ENCODE results near the gene CHMP6. TPM values are rescaled to one million over a fixed set of nuclear protein-coding genes. Genes with fewer than 3 reads are reported as not detected.

Gene CHMP6
- total and polyA plus RNA-seq, 12 donors: 7.8 to 35.3 (median 25.8) TPM

GRCh38 chr17:80981929-80982425 is 9.7 kb upstream of the CHMP6 start:
- intact Hi-C loops (cut with DNase I): loop anchor here (2.0 to 5.0 kb wide), 2 partner anchors 555 kb away; no protein-coding TSS in a partner anchor
- Histone ChIP-seq H3K36me3 (replicated peaks in 1 of 2) (no peaks in the 10 kb centered on the region), H3K27me3 (no peaks in the 10 kb centered on the region), H3K4me3 (no peak overlapping the region), H3K9me3 (replicated peaks in 1 of 3) (no peaks in the 10 kb centered on the region), H3K27ac (no peak overlapping the region), H3K4me1 (replicated peaks in 1 of 2) (peaks cover 4 to 8% of the 10 kb centered on the region in 2 donors)
- TF ChIP-seq CTCF (IDR thresholded peaks at IDR 0.05) (no peak), POLR2A (IDR thresholded peaks at IDR 0.05) (no peak)
- 63 to 67% (median 65%) methylated on average over 8 to 17 of the region's 17 CpGs for WGBS, 4 donors
- DNase-seq: no peak

GRCh38 chr17:80982426-80982974 is 9.1 kb upstream of the CHMP6 start:
- no peaks in the 10 kb centered on the region for H3K36me3 ChIP-seq (replicated peaks in 1 of 2)
- H3K27ac ChIP-seq: no peak overlapping the region
- H3K4me3 ChIP-seq: no peak overlapping the region
- intact Hi-C loops (cut with DNase I): loop anchor here in 1 of 2 donors (5.0 kb wide), 1 partner anchor 555 kb away; no protein-coding TSS in a partner anchor
- DNase-seq: no peak
- H3K4me1 ChIP-seq (replicated peaks in 1 of 2): peaks cover 4 to 8% of the 10 kb centered on the region in 2 donors
- H3K27me3 ChIP-seq: no peaks in the 10 kb centered on the region
- 73 to 86% (median 83%) methylated on average over 9 to 17 of the region's 17 CpGs for WGBS, 4 donors
- TF ChIP-seq POLR2A (IDR thresholded peaks at IDR 0.05): no peak
- no peak for TF ChIP-seq CTCF (IDR thresholded peaks at IDR 0.05)
- no peaks in the 10 kb centered on the region for H3K9me3 ChIP-seq (replicated peaks in 1 of 3)

- 87 to 88% (median 88%) methylated on average over 17 of the region's 17 CpGs for WGBS, 4 donors
- intact Hi-C loops (cut with DNase I): loop anchor here in 1 of 2 donors (5.0 kb wide), 1 partner anchor 556 kb away; no protein-coding TSS in a partner anchor
- TF ChIP-seq CTCF (IDR thresholded peaks at IDR 0.05): no peak
- TF ChIP-seq POLR2A (IDR thresholded peaks at IDR 0.05): no peak
- H3K36me3 ChIP-seq (replicated peaks in 1 of 2): no peaks in the 10 kb centered on the region
- no peaks in the 10 kb centered on the region for H3K9me3 ChIP-seq (replicated peaks in 1 of 3)
- H3K4me3 ChIP-seq: no peak overlapping the region
- H3K27me3 ChIP-seq: no peaks in the 10 kb centered on the region
- H3K4me1 ChIP-seq (replicated peaks in 1 of 2): peaks cover 4 to 8% of the 10 kb centered on the region in 2 donors
- DNase-seq: no peak
- H3K27ac ChIP-seq: no peak overlapping the region
Observed at GRCh38 chr17:80983545-80983944, 8.1 kb upstream of the CHMP6 start.

- no peak overlapping the region for H3K4me3 ChIP-seq
- H3K27ac ChIP-seq: no peak overlapping the region
- H3K36me3 ChIP-seq (replicated peaks in 1 of 2): no peaks in the 10 kb centered on the region
- H3K27me3 ChIP-seq: no peaks in the 10 kb centered on the region
- intact Hi-C loops (cut with DNase I): loop anchor here (5.0 kb wide), 2 partner anchors 118 to 557 kb away; no protein-coding TSS in a partner anchor
- DNase-seq: no peak
- H3K9me3 ChIP-seq (replicated peaks in 1 of 3): no peaks in the 10 kb centered on the region
- WGBS, 4 donors: 57 to 80% (median 72%) methylated on average over 6 to 7 of the region's 7 CpGs
- TF ChIP-seq POLR2A (IDR thresholded peaks at IDR 0.05): no peak
- peak in 1 of 6 experiments; percentile 11 for TF ChIP-seq CTCF (IDR thresholded peaks at IDR 0.05)
- peaks cover 4 to 12% of the 10 kb centered on the region in 2 donors for H3K4me1 ChIP-seq (replicated peaks in 1 of 2)
Observed at GRCh38 chr17:80984749-80985148, 6.9 kb upstream of the CHMP6 start.
